HL-60/S4 treated with retinoic acid at 250 ng/mL for 4 days and 3 days (cell line): ENCODE measurements around the gene FNDC7.
"Not testable (repeated sequence)": the region's sequence is repeated elsewhere in the genome, so short reads cannot be mapped to it uniquely, and the experiment has no call there.

Experiments
- in situ Hi-C: fragments of 300-500 bp; cut with MboI; formaldehyde crosslinking; loops from 2 replicates; pipeline ENCODE4 v1.7.0; 2022; ENCODE audit warnings: low sequenced_read_pairs

Gene FNDC7

GRCh38 chr1:108734171-108734865 is 21.6 kb downstream of the FNDC7 start:
- in situ Hi-C loops, result no loop called here

GRCh38 chr1:108742253-108742652 is 29.5 kb downstream of the FNDC7 start:
- in situ Hi-C loops, result no loop called here

GRCh38 chr1:108745980-108746381 is 33.3 kb downstream of the FNDC7 start:
- in situ Hi-C loops, result no loop called here

GRCh38 chr1:108746382-108747170 is 33.9 kb downstream of the FNDC7 start, which contains the start of gene STXBP3:
TSS of gene STXBP3 (plus strand) at chr1:108746674. CDS start at chr1:108746738, 64 bp downstream.
- in situ Hi-C loops, result no loop called here

- in situ Hi-C loops, result no loop called here
Observed at GRCh38 chr1:108747171-108747850, 34.6 kb downstream of the FNDC7 start.

- in situ Hi-C loops, result no loop called here
Observed at GRCh38 chr1:108747898-108748297, 35.2 kb downstream of the FNDC7 start.

GRCh38 chr1:108749081-108749480 is 36.4 kb downstream of the FNDC7 start:
- in situ Hi-C loops, result no loop called here

- in situ Hi-C loops, result no loop called here
Observed at GRCh38 chr1:108750476-108751181, 37.9 kb downstream of the FNDC7 start.

- in situ Hi-C loops, result no loop called here
Observed at GRCh38 chr1:108753363-108753762, 40.7 kb downstream of the FNDC7 start.

- in situ Hi-C loops, result no loop called here
Observed at GRCh38 chr1:108758796-108759195, 46.1 kb downstream of the FNDC7 start.

- in situ Hi-C loops, result no loop called here
Observed at GRCh38 chr1:108767115-108767514, 54.4 kb downstream of the FNDC7 start.

GRCh38 chr1:108767708-108768107 is 55.0 kb downstream of the FNDC7 start:
- in situ Hi-C loops, result no loop called here

- in situ Hi-C loops, result no loop called here
Observed at GRCh38 chr1:108777839-108778238, 65.1 kb downstream of the FNDC7 start.

- in situ Hi-C loops, result no loop called here
Observed at GRCh38 chr1:108779455-108779854, 66.7 kb downstream of the FNDC7 start.

GRCh38 chr1:108780937-108781574 is 68.3 kb downstream of the FNDC7 start:
- in situ Hi-C loops, result no loop called here

- in situ Hi-C loops, result not testable (repeated sequence)
Observed at GRCh38 chr1:108781575-108781944, 68.9 kb downstream of the FNDC7 start.

GRCh38 chr1:108785264-108785663 is 72.6 kb downstream of the FNDC7 start:
- in situ Hi-C loops, result no loop called here

GRCh38 chr1:108785880-108786279 is 73.2 kb downstream of the FNDC7 start:
- in situ Hi-C loops, result no loop called here

- in situ Hi-C loops, result no loop called here
Observed at GRCh38 chr1:108791790-108792189, 79.1 kb downstream of the FNDC7 start.
